GM15510 (cell line): ENCODE data around the gene PPARA.

Source experiments
- POLR2A ChIP-seq: IDR thresholded peaks from 3 replicates; pipeline ENCODE4 v1.6.1; 2011; ENCODE audit warnings: borderline replicate concordance; ENCODE audit not compliant: insufficient read length; ENCODE audit errors: extremely low read depth

Gene PPARA

GRCh38 chr22:46192210-46192993 lies 42.1 kb downstream of the PPARA start:
- TF ChIP-seq POLR2A: no peak

GRCh38 chr22:46193898-46194310 lies 43.6 kb downstream of the PPARA start:
- no peak for TF ChIP-seq POLR2A

GRCh38 chr22:46195487-46196165 lies 45.3 kb downstream of the PPARA start:
- TF ChIP-seq POLR2A: no peak

- TF ChIP-seq POLR2A: no peak
These were observed 46.0 kb downstream of the PPARA start for GRCh38 chr22:46196278-46196677.

- no peak for TF ChIP-seq POLR2A
These were observed 47.9 kb downstream of the PPARA start for GRCh38 chr22:46198274-46198673.

GRCh38 chr22:46201059-46201757 lies 50.9 kb downstream of the PPARA start:
- no peak for TF ChIP-seq POLR2A

- no peak for TF ChIP-seq POLR2A
These were observed 52.7 kb downstream of the PPARA start for GRCh38 chr22:46202897-46203600.

GRCh38 chr22:46203601-46203980 lies 53.3 kb downstream of the PPARA start:
- TF ChIP-seq POLR2A: no peak

GRCh38 chr22:46209262-46209661 lies 58.9 kb downstream of the PPARA start:
- no peak for TF ChIP-seq POLR2A

- no peak for TF ChIP-seq POLR2A
These were observed 61.9 kb downstream of the PPARA start for GRCh38 chr22:46212195-46212594.

- TF ChIP-seq POLR2A: no peak
These were observed 62.7 kb downstream of the PPARA start for GRCh38 chr22:46213052-46213451.

GRCh38 chr22:46214149-46214548 lies 63.8 kb downstream of the PPARA start:
- TF ChIP-seq POLR2A: no peak

- TF ChIP-seq POLR2A: no peak
These were observed 64.3 kb downstream of the PPARA start for GRCh38 chr22:46214616-46215015.

- TF ChIP-seq POLR2A: no peak
These were observed 69.3 kb downstream of the PPARA start for GRCh38 chr22:46219636-46220035.

GRCh38 chr22:46220921-46221320 lies 70.6 kb downstream of the PPARA start:
- TF ChIP-seq POLR2A: no peak
